HCT116 (cell line): ENCODE data around the gene C11orf21. TPM values are rescaled to one million over a fixed set of nuclear protein-coding genes. Genes with fewer than 3 reads are reported as not detected.

ENCODE experiments used
- ATAC-seq: fragments of 200-7000 bp; cut with Tn5 transposase; 2 replicates; pipeline ENCODE4 v1.9.1; 2020; ENCODE audit warnings: mild to moderate bottlenecking, moderate library complexity
- BruUV-seq: library from RNA; stranded (reverse); fragments of 400-500 nt; replicated peaks from 2 replicates; lab custom pipeline; 2021; lab: Mats Ljungman, UMichigan
- CTCF ChIA-PET: fragments of 300-600 bp; sonication (Branson Sonifier 250); formaldehyde crosslinking; loops from one replicate; lab custom pipeline; 2021; ENCODE audit warnings: antibody characterized with exemption; lab: Charles Lee
- POLR2A ChIA-PET: fragments of 300-600, 350-600 bp; sonication (Branson Sonifier 250); formaldehyde crosslinking; loops from one replicate; lab custom pipeline; 2021; ENCODE audit warnings: antibody characterized with exemption; lab: Charles Lee
- RAD21 ChIA-PET, 2 experiments: fragments of 300-600 bp; sonication (Branson Sonifier 250); formaldehyde crosslinking; loops; one replicate each; lab custom pipeline; 2023; ENCODE audit warnings: low total read pairs in 2 of 2; ENCODE audit not compliant: uncharacterized antibody in 2 of 2, unreplicated experiment in 2 of 2, low non-redundant PET in 1 of 2; lab: Charles Lee
- DNase-seq: peaks from one replicate; pipeline ENCODE4 v3.0.0-alpha.2; 2010; ENCODE audit warnings: low read depth, low spot score
- H2AFZ ChIP-seq: fragments of 200-600 bp; shearing (Covaris generic), sonication (generic); 2 replicates; pipeline ENCODE4 v1.6.1; 2017; ENCODE audit warnings: low read depth, mixed run types, mixed read lengths, antibody characterized with exemption, low read length; ENCODE audit not compliant: poor library complexity, severe bottlenecking
- H3K27ac ChIP-seq: 2 replicates; pipeline ENCODE4 v1.5.1; 2012; ENCODE audit warnings: low read depth, low read length
- H3K27me3 ChIP-seq: fragments of 200-600 bp; sonication (generic); 2 replicates; pipeline ENCODE4 v1.6.1; 2016; ENCODE audit warnings: mixed run types, low read length, mixed read lengths; ENCODE audit not compliant: insufficient read depth
- H3K36me3 ChIP-seq, 2 experiments: fragments of 200-500 bp in 1 of 2; fragments of 200-600 bp in 1 of 2; sonication (Bioruptor generic) in 1 of 2; sonication (generic) in 1 of 2; 2 replicates each; pipeline versions ENCODE4 v1.5.1 to v1.6.1; 2014 to 2016; ENCODE audit warnings: low read length in 2 of 2, inconsistent platforms in 1 of 2, mixed read lengths in 1 of 2, mixed run types in 1 of 2; ENCODE audit not compliant: insufficient read depth in 2 of 2, control insufficient read depth in 1 of 2
- H3K4me1 ChIP-seq, 2 experiments: fragments of 200-600 bp in 1 of 2; sonication (generic) in 1 of 2; 2 replicates each; pipeline versions ENCODE4 v1.5.1 to v1.6.1; 2012 to 2017; ENCODE audit warnings: low read length in 2 of 2, inconsistent platforms in 1 of 2, mild to moderate bottlenecking in 1 of 2, mixed read lengths in 1 of 2, mixed run types in 1 of 2, moderate library complexity in 1 of 2; ENCODE audit not compliant: insufficient read depth in 2 of 2, control insufficient read depth in 1 of 2
- H3K4me2 ChIP-seq: fragments of 200-600 bp; sonication (generic); 2 replicates; pipeline ENCODE4 v1.6.1; 2017; ENCODE audit warnings: mixed run types, low read length, mixed read lengths
- H3K4me3 ChIP-seq, 2 experiments: fragments of 200-600 bp in 1 of 2; sonication (generic) in 1 of 2; replicated peaks in 1 of 2; 2 replicates each; pipeline ENCODE4 v1.5.1; 2011 to 2016; ENCODE audit warnings: low read length in 2 of 2, control low read depth in 1 of 2, low read depth in 1 of 2, mild to moderate bottlenecking in 1 of 2, mixed read lengths in 1 of 2, mixed run types in 1 of 2
- H3K79me2 ChIP-seq: fragments of 200-600 bp; sonication (generic); 2 replicates; pipeline ENCODE4 v1.6.1; 2017; ENCODE audit warnings: mild to moderate bottlenecking, mixed run types, low read length, moderate library complexity, mixed read lengths; ENCODE audit not compliant: insufficient read depth
- H3K9ac ChIP-seq: fragments of 200-600 bp; sonication (generic); 2 replicates; pipeline ENCODE4 v1.6.1; 2016; ENCODE audit warnings: low read length, mixed read lengths
- H3K9me2 ChIP-seq: fragments of 200-600 bp; sonication (generic), shearing (Covaris generic); 2 replicates; pipeline ENCODE4 v1.6.1; 2017; ENCODE audit warnings: mixed run types, mild to moderate bottlenecking, moderate library complexity; ENCODE audit not compliant: insufficient read depth
- H3K9me3 ChIP-seq, 2 experiments: fragments of 200-500 bp in 1 of 2; fragments of 200-600 bp in 1 of 2; sonication (Bioruptor generic) in 1 of 2; sonication (generic) in 1 of 2; 2 replicates each; pipeline ENCODE4 v1.6.1; 2014 to 2017; ENCODE audit warnings: low read length in 2 of 2, mixed read lengths in 2 of 2, inconsistent platforms in 1 of 2, low read depth in 1 of 2, mild to moderate bottlenecking in 1 of 2, mixed run types in 1 of 2, moderate library complexity in 1 of 2; ENCODE audit not compliant: control insufficient read depth in 1 of 2, insufficient read depth in 1 of 2
- H4K20me1 ChIP-seq: fragments of 200-600 bp; sonication (generic), shearing (Covaris generic); 2 replicates; pipeline ENCODE4 v1.6.1; 2017; ENCODE audit warnings: mixed run types, mild to moderate bottlenecking, moderate library complexity; ENCODE audit not compliant: insufficient read depth
- CBX3 ChIP-seq: IDR thresholded peaks from 2 replicates; pipeline ENCODE4 v1.6.1; 2012; ENCODE audit warnings: low read depth
- CEBPB ChIP-seq: IDR thresholded peaks from 2 replicates; pipeline ENCODE4 v1.6.1; 2012; ENCODE audit warnings: low read depth
- CTCF ChIP-seq, 3 experiments: fragments of 200-600 bp in 1 of 3; sonication (generic) in 1 of 3; IDR thresholded peaks in 2 of 3; conservative IDR thresholded peaks in 1 of 3; 2 replicates each; pipeline ENCODE4 v1.5.1; 2012 to 2017; ENCODE audit warnings: low read depth in 2 of 3, low read length in 2 of 3, antibody characterized with exemption in 1 of 3, borderline replicate concordance in 1 of 3, control low read depth in 1 of 3, mild to moderate bottlenecking in 1 of 3, mixed read lengths in 1 of 3, mixed run types in 1 of 3, moderate library complexity in 1 of 3; ENCODE audit not compliant: insufficient read depth in 1 of 3
- EGR1 ChIP-seq: IDR thresholded peaks from 2 replicates; pipeline ENCODE4 v1.6.1; 2012; ENCODE audit warnings: low read depth
- EZH2 ChIP-seq: fragments of 200-600 bp; sonication (generic); IDR thresholded peaks from 2 replicates; pipeline ENCODE4 v1.6.1; 2017; ENCODE audit warnings: antibody characterized with exemption, mixed run types
- EZH2phosphoT487 ChIP-seq: fragments of 200-600 bp; IDR thresholded peaks from 2 replicates; pipeline ENCODE4 v1.6.1; 2018; ENCODE audit warnings: antibody characterized with exemption, borderline replicate concordance
- FOSL1 ChIP-seq: IDR thresholded peaks from 2 replicates; pipeline ENCODE4 v1.6.1; 2012; ENCODE audit warnings: low read depth
- JUND ChIP-seq: IDR thresholded peaks from 2 replicates; pipeline ENCODE4 v1.6.1; 2012
- MAX ChIP-seq: IDR thresholded peaks from 2 replicates; pipeline ENCODE4 v1.6.1; 2012
- POLR2A ChIP-seq: IDR thresholded peaks from 2 replicates; pipeline ENCODE4 v1.7.0; 2011; ENCODE audit warnings: borderline replicate concordance; ENCODE audit not compliant: insufficient read depth, insufficient read length; ENCODE audit errors: extremely low read depth
- RAD21 ChIP-seq: IDR thresholded peaks from 2 replicates; pipeline ENCODE4 v1.6.1; 2012; ENCODE audit warnings: low read depth, mild to moderate bottlenecking
- REST ChIP-seq: IDR thresholded peaks from 2 replicates; pipeline ENCODE4 v1.6.1; 2012; ENCODE audit warnings: low read depth
- SIN3A ChIP-seq: IDR thresholded peaks from 2 replicates; pipeline ENCODE4 v1.6.1; 2012; ENCODE audit warnings: low read depth
- ZBTB33 ChIP-seq: IDR thresholded peaks from 2 replicates; pipeline ENCODE4 v1.6.1; 2011; ENCODE audit warnings: mild to moderate bottlenecking, low read length, moderate library complexity; ENCODE audit not compliant: insufficient replicate concordance; ENCODE audit errors: extremely low read depth
- intact Hi-C: fragments of 100-400 bp; cut with micrococcal nuclease; formaldehyde crosslinking; loops from 2 replicates; pipeline ENCODE4 v1.10.0; 2022
- total RNA-seq: library from RNA; stranded (reverse); gene quantifications from one replicate; pipeline ENCODE4 v1.2.1, GENCODE V29; 2021; ENCODE audit not compliant: unreplicated experiment

The C11orf21 gene
- total RNA-seq, 1 experiment from 2014 or later: not detected

- no TSS peak for BruUV-seq
- ChIA-PET POLR2A (no interaction called here), RAD21 (no interaction called here), CTCF (no interaction called here)
- TF ChIP-seq RAD21 (no peak), ZBTB33 (no peak), REST (no peak), CEBPB (no peak), POLR2A (no peak), EGR1 (no peak), EZH2phosphoT487 (no peak), EZH2 (no peak), JUND (no peak), CBX3 (no peak), MAX (no peak), FOSL1 (no peak), SIN3A (no peak), CTCF (IDR thresholded peaks at IDR 0.05 in 2 of 3, conservative IDR thresholded peaks at IDR 0.05 in 1 of 3; ENCODE audit: borderline replicate concordance in 1 of 3, insufficient read depth in 1 of 3, low read depth in 2 of 3, low read length in 2 of 3) (no peak)
- Histone ChIP-seq H3K27me3 (no peaks in the 10 kb centered on the region), H3K36me3 (no peaks in the 10 kb centered on the region), H3K4me1 (no peaks in the 10 kb centered on the region), H4K20me1 (no peaks in the 10 kb centered on the region), H3K79me2 (no peaks in the 10 kb centered on the region), H3K9ac (no peak overlapping the region), H3K9me3 (no peaks in the 10 kb centered on the region), H3K4me2 (no peak overlapping the region), H3K9me2 (no peaks in the 10 kb centered on the region), H3K4me3 (no peak overlapping the region), H2AFZ (no peak overlapping the region), H3K27ac (no peak overlapping the region)
- DNase-seq: no peak
- ATAC-seq: no peak
- intact Hi-C loops: no loop called here
Measured at GRCh38 chr11:2250041-2250440, 51.7 kb downstream of the C11orf21 start.
